Breast epithelium (tissue), 3 donors: Measurements from ENCODE around the gene FASN.

Experiments
- POLR2AphosphoS5 ChIP-seq, 3 donors: sonication (generic); formaldehyde crosslinking; IDR thresholded peaks; one replicate each; pipeline ENCODE4 v1.6.1; 2017; ENCODE audit warnings: antibody characterized with exemption in 3 of 3
- TF ChIP-seq, protein P1 (sequence below), 3 donors: fragments of 450-650 bp; IDR thresholded peaks; one replicate each; pipeline ENCODE4 v1.5.1; 2016 to 2017; ENCODE audit warnings: antibody characterized with exemption in 3 of 3, mild to moderate bottlenecking in 3 of 3, moderate library complexity in 3 of 3

DNA sequence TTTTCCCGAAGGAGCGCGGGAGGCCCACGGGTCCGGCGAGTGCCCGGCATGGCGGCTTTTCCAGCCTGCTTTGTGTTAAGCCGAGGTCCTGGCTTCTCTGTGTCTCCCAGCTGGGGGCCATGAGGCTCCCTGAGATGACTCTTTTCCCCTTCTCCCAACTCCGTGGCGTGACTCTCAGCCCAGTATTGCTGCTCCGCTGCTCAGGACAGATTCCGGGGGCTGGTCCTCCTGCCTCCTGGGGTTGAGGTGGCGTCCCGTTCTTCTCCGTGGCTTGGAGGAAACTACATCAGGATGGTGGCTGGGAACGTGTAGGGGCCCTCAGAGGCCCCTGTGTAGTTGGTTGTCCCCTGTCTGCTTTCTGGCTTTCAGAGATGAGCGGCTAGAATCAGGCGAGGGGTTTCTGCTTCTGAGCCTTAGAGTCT lies 45.4 kb downstream of the FASN start:
- TF ChIP-seq POLR2AphosphoS5 (IDR thresholded peaks at IDR 0.05): no peak
- TF ChIP-seq, protein P1, sequence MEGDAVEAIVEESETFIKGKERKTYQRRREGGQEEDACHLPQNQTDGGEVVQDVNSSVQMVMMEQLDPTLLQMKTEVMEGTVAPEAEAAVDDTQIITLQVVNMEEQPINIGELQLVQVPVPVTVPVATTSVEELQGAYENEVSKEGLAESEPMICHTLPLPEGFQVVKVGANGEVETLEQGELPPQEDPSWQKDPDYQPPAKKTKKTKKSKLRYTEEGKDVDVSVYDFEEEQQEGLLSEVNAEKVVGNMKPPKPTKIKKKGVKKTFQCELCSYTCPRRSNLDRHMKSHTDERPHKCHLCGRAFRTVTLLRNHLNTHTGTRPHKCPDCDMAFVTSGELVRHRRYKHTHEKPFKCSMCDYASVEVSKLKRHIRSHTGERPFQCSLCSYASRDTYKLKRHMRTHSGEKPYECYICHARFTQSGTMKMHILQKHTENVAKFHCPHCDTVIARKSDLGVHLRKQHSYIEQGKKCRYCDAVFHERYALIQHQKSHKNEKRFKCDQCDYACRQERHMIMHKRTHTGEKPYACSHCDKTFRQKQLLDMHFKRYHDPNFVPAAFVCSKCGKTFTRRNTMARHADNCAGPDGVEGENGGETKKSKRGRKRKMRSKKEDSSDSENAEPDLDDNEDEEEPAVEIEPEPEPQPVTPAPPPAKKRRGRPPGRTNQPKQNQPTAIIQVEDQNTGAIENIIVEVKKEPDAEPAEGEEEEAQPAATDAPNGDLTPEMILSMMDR (IDR thresholded peaks at IDR 0.05): no peak
